HG03354 (cell line): Measurements from ENCODE around the gene NELFE.
A peak's percentile ranks its signal among the peaks of the same experiment; 100 is the strongest.
"Not testable (repeated sequence)": the region's sequence is repeated elsewhere in the genome, so short reads cannot be mapped to it uniquely, and the experiment has no call there.

Source experiments
- ATAC-seq: cut with Tn5 transposase; IDR thresholded peaks from one replicate; pipeline ENCODE4 v1.9.1; 2021; ENCODE audit warnings: mild to moderate bottlenecking; ENCODE audit not compliant: unreplicated experiment, poor library complexity, severe bottlenecking

The NELFE gene, protein sequence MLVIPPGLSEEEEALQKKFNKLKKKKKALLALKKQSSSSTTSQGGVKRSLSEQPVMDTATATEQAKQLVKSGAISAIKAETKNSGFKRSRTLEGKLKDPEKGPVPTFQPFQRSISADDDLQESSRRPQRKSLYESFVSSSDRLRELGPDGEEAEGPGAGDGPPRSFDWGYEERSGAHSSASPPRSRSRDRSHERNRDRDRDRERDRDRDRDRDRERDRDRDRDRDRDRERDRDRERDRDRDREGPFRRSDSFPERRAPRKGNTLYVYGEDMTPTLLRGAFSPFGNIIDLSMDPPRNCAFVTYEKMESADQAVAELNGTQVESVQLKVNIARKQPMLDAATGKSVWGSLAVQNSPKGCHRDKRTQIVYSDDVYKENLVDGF

DNA sequence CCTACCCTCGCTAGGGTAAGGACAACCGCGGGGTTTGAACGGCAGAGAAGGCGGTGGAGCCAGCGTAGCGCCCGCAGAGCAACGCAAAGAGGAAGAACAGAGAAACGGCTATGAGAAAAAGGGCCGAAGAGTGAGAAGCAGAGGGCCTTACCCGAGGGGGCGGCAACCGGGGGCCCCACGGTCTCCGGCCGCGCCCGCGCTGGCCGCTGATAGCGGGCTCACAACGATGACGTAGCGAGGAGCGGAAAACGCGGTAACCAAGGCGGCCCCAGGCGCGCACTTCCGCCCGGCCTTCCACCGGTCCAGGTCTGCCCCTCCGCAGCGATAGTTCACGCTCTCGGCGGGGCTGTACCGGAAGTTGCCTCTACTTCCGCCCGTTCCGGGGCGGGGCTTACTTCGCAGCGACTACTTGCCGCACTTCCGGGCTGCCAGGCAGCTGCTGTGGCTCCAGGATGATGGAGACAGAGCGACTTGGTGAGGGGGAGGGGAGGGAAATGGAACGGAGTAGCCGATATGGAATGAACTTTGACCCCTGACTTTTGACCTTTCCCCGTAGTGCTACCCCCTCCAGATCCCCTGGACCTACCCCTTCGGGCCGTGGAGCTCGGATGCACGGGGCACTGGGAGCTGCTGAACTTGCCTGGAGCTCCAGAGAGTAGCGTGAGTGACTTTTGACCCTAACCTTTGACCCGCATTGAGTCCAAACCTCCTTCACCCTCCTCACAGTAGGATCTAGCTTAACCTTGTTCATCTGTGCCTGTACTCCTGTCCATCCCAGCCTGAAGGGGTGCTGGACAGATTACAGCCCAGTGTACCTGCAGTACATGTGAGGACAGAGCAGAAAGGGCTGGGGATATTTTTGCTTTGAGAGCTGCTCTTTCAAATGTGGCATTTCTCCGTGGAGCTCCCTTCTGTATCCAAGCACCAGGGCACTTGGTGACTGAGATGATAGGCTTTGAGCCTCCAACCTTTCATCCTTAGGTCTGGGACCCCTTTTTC is at the start of gene NELFE, which contains the start of gene SKIC2:
NELFE (minus strand) TSS at position 231 of the 999 bp plus-strand sequence. CDS start 525 bp downstream, outside the sequence.
SKIC2 (plus strand) TSS at position 435 of the 999 bp plus-strand sequence; CDS start at position 453, 18 bp downstream.
- ATAC-seq, result peak; percentile 98

DNA sequence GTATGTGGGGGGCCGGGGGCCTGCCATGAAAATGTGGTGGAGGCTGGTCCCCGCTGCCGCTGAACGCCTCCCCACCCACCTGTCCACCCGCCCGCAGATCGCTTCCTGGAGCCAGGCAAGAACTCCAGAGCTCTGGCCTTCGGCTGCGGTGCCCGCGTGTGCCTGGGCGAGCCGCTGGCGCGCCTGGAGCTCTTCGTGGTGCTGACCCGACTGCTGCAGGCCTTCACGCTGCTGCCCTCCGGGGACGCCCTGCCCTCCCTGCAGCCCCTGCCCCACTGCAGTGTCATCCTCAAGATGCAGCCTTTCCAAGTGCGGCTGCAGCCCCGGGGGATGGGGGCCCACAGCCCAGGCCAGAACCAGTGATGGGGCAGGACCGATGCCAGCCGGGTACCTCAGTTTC is 49.3 kb upstream of the NELFE start:
- ATAC-seq, result not testable (repeated sequence)

DNA sequence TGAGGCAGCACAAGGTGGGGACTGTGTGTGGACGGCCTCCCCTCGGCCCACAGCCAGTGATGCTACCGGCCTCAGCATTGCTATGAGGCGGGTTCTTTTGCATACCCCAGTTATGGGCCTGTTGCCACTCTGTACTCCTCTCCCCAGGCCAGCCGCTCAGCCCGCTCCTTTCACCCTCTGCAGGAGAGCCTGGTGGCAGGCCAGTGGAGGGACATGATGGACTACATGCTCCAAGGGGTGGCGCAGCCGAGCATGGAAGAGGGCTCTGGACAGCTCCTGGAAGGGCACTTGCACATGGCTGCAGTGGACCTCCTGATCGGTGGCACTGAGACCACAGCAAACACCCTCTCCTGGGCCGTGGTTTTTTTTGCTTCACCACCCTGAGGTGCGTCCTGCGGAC is 48.3 kb upstream of the NELFE start:
- not testable (repeated sequence) for ATAC-seq

DNA sequence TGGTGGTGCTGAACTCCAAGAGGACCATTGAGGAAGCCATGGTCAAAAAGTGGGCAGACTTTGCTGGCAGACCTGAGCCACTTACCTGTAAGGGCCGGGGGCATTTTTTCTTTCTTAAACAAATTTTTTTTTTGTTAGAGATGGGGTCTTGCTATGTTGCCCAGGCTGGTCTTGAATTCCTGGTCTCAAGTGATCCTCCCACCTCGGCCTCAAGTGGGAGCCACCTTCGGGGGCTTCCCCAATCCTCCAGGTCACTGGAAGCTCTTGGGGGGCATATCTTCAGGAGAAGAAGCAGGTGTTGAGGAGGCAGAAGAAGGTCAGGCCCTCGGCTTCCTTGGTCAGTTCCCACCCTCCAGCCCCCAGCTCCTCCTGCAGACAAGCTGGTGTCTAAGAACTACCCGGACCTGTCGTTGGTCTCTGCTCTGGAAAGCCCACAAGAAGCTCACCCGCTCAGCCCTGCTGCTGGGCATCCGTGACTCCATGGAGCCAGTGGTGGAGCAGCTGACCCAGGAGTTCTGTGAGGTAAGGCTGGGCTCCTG is 47.3 kb upstream of the NELFE start:
- ATAC-seq, result not testable (repeated sequence)

DNA sequence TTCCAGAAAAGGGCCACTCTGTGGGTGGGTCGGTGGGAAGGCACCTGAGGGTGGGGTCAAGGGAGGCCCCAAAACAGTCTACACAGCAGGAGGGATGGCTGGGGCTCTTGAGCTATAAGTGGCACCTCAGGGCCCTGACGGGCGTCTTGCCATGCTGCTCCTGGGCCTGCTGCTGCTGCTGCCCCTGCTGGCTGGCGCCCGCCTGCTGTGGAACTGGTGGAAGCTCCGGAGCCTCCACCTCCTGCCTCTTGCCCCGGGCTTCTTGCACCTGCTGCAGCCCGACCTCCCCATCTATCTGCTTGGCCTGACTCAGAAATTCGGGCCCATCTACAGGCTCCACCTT is 46.7 kb upstream of the NELFE start:
- not testable (repeated sequence) for ATAC-seq

- not testable (repeated sequence) for ATAC-seq
Observed at GRCh38 chr6:32004864-32005537, 46.2 kb upstream of the NELFE start.

- not testable (repeated sequence) for ATAC-seq
Observed at GRCh38 chr6:32004393-32004792, 45.6 kb upstream of the NELFE start.

- ATAC-seq, result not testable (repeated sequence)
Observed at GRCh38 chr6:32003301-32003700, 44.5 kb upstream of the NELFE start.

- not testable (repeated sequence) for ATAC-seq
Observed at GRCh38 chr6:32002546-32003268, 43.9 kb upstream of the NELFE start.

DNA sequence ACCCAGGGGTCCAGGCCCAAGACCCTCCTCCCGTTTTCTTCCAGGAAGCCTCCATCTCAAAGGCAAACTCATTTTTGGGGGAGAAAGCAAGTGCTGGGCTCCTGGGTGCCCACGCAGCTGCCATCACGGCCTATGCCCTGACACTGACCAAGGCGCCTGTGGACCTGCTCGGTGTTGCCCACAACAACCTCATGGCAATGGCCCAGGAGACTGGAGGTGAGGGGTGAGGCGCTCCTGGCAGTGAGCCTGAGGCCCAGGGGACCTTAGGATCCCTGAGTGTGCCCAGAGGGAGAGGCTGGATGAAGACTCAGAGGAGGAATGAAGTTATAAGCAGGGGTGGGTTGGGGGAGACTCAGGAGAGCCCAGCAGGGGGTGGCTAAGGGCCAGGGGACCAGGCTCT is 37.6 kb upstream of the NELFE start:
- not testable (repeated sequence) for ATAC-seq

GRCh38 chr6:31994421-31994820 is 35.6 kb upstream of the NELFE start:
- ATAC-seq, result not testable (repeated sequence)

- ATAC-seq, result not testable (repeated sequence)
Observed at GRCh38 chr6:31989363-31989762, 30.6 kb upstream of the NELFE start.

GRCh38 chr6:31981744-31982143 is 23.0 kb upstream of the NELFE start, which contains the start of gene C4A:
TSS of gene C4A (plus strand) at chr6:31982057. CDS start at chr6:31982108, 51 bp downstream.
- ATAC-seq, result not testable (repeated sequence)

DNA sequence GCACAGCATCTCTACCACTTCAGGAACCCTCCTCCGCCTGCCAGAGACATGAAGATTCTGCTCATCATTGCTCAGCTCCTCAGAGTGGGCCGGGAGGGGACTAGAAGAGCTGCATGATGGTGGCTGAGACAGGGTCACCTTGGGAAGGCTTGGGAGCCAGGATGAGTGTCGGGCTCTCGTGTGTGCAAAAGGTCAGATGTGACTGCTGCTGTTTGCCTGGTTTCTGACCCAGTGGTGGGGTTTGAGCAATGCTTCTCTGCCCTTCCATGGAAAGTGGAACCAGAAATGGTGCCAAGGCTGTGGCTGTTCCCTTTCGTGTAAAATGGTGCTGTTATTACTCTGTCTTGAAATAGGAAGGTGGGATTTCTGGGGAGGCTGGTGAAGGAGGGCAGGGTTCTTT is 22.2 kb upstream of the NELFE start:
- ATAC-seq, result not testable (repeated sequence)

GRCh38 chr6:31980195-31980876 is 21.6 kb upstream of the NELFE start:
- not testable (repeated sequence) for ATAC-seq

DNA sequence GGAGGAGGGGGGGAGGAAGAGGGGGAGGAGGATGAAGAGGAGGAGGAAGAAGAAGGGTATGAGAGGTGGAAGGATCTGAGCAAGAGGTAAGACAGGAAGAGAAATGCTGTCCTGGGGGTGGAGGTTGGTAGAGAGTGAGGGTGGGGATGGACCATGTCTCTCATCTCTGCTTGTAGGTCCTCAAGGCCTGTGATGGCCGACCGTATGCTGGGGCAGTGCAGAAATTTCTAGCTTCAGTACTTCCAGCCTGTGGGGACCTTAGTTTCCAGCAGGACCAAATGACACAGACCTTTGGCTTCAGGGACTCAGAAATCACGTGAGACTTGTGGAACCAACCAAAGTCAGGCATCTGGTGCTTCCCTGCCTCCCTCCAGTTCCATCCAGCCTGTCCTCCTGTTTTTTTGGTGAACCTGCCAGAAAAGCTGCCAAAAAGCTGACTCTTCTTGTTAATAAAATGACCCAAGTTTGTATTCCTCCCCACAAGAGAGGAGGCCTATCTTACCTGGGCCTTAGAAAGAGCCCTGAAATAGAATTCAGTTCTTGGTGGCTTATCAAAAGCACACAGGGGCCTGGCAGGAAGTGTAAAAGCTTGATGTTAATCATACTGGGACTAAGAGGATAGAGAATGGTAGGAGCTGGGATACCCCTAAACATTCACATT is 20.6 kb upstream of the NELFE start:
- no peak for ATAC-seq

DNA sequence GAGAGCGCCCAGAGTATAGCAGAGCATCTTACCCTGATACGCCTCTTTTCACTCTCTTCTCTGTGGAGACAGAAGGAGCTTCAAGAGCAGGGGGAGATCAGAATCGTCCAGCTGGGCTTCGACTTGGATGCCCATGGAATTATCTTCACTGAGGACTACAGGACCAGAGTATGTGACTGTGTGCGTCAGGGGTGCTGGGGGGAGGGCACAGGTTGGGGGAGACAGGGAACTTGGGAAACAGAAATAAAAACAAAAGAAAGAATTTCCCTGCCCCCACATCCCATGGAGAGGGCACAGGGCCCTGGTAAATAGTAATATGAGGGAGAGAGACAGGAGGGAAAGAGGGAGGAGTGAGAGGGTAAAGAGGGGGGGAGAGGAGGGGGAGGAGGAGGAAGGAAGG is 20.1 kb upstream of the NELFE start:
- ATAC-seq, result no peak
